ENCODE data around the gene TMEM41A. TPM values are rescaled to one million over a fixed set of nuclear protein-coding genes. Genes with fewer than 3 reads are reported as not detected.

The TMEM41A gene
- total RNA-seq (21.2 and 23.7 TPM in 2 replicates), polyA plus RNA-seq (8.4 and 8.5 TPM in 2 replicates), polyA minus RNA-seq (8.9 and 9.3 TPM in 2 replicates)
- total RNA-seq (2013) = 12.4 TPM

DNA sequence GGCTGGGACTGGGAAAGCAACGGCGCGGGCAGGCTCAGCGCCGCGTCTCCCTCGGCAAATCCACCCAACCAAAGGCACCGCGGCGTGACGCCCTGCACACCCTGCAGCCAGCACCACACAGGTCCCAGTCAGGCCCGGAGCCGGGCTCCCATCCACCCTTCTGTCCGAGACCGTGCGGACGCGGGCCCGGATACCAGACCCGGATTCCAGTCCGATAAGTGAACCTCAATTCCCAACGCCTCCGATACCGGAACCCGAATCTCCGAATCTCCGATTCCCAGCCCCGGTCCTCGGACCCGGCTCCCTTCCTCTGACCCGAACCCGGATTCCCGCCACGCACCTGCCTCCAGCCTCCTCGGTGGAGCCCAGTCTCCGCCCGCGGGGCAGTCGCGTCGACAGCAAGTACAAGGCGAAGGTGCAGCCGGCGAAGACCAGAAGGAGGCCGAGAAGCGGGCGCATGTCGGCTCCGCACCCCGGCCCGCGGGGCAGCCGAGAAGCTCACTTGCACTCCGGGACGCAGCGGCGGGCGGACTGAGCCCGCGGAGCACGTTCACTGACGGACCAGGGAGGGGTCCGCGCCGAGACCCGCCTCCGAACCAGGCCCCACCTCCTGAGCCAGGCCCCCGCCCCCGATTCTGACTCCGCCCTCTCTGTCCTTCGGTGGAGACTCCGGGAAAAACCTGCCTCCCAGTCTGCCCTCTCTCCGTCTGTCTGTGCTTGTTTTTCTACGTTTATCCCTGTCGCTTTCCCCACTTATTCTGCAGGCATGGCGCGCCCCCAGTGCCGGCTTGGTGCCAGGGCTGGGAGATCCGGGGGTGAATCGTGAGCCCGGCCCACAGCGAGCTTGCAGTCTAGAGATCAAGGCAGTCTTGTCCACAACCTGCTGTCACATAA, at the start of gene TMEM41A:
Gene TMEM41A (minus strand): TSS at position 533 of the 894 bp plus-strand sequence. CDS start 74 bp downstream, at position 459.
- ATAC-seq (ENCODE audit: low read depth) = peak; percentile 98
- 2% methylated on average over 82 of the region's 82 CpGs for WGBS (ENCODE audit: insufficient coverage)
- Histone ChIP-seq H3K4me1 (ENCODE audit: control insufficient read depth in 2 of 2, insufficient read depth in 2 of 2, low read length in 2 of 2) (peaks cover 9 to 19% of the 10 kb centered on the region in 2 donors), H3K9ac (ENCODE audit: low read length) (peak within 1 kb of the TSS; percentile 90), H3K4me3 (ENCODE audit: control extremely low read depth in 1 of 5, extremely low read depth in 1 of 5, insufficient read depth in 1 of 5, low read depth in 2 of 5, low read length in 4 of 5) (peak within 1 kb of the TSS; percentile 41 to 98 (median 93)), H3K27me3 (replicated peaks in 1 of 4; ENCODE audit: control extremely low read depth in 1 of 4, control insufficient read depth in 3 of 4, insufficient read depth in 4 of 4, low read length in 3 of 4) (no peaks in the 10 kb centered on the region), H4K20me1 (ENCODE audit: control insufficient read depth, insufficient read depth, low read length, poor library complexity, severe bottlenecking) (peaks cover 7% of the 10 kb centered on the region), H3K27ac (ENCODE audit: low read length in 2 of 2) (peak within 1 kb of the TSS; percentile 54 to 73), H3K36me3 (replicated peaks in 1 of 2; ENCODE audit: control extremely low read depth in 1 of 2, control insufficient read depth in 1 of 2, extremely low read depth in 1 of 2, insufficient read depth in 2 of 2, low read length in 1 of 2) (peaks cover 2 to 26% of the 10 kb centered on the region in 2 experiments), H3K4me2 (replicated peaks; ENCODE audit: low read depth, low read length, poor library complexity, severe bottlenecking) (peak within 1 kb of the TSS; percentile 89), H2AFZ (ENCODE audit: insufficient read depth, low read depth, low read length, poor library complexity, severe bottlenecking) (peak within 1 kb of the TSS; percentile 100), H3K9me3 (ENCODE audit: control extremely low read depth in 1 of 3, control insufficient read depth in 2 of 3, insufficient read depth in 1 of 3, low read length in 2 of 3) (peaks cover 0 to 3% (median 0%) of the 10 kb centered on the region in 3 donors), H3K79me2 (ENCODE audit: control insufficient read depth, insufficient read depth, low read length) (peaks cover 16% of the 10 kb centered on the region)
- Mint-ChIP-seq H3K27me3 (peaks cover 7% of the 10 kb centered on the region), H3K4me3 (peak within 1 kb of the TSS; percentile 96), H3K4me1 (peaks cover 18% of the 10 kb centered on the region), H3K27ac (peak within 1 kb of the TSS; percentile 86), H3K9me3 (ENCODE audit: insufficient read depth) (no peaks in the 10 kb centered on the region)
- intact Hi-C loops (cut with micrococcal nuclease) = loop anchor here (1.0 kb wide), 1 partner anchor 88 kb away; the partner anchor contains the start of gene SENP2
- peak; percentile 89 for DNase-seq
- CTCF ChIA-PET = no interaction called here
- POLR2A ChIA-PET = interaction anchor here (1.5 kb wide), 1 partner anchor 87 kb away, joined by 5 read pairs; the partner anchor contains the start of gene SENP2
- TF ChIP-seq EZH2 (IDR thresholded peaks at IDR 0.05; ENCODE audit: borderline replicate concordance, insufficient read depth, low read depth, low read length, poor library complexity, severe bottlenecking) = no peak
- TF ChIP-seq, protein P1, sequence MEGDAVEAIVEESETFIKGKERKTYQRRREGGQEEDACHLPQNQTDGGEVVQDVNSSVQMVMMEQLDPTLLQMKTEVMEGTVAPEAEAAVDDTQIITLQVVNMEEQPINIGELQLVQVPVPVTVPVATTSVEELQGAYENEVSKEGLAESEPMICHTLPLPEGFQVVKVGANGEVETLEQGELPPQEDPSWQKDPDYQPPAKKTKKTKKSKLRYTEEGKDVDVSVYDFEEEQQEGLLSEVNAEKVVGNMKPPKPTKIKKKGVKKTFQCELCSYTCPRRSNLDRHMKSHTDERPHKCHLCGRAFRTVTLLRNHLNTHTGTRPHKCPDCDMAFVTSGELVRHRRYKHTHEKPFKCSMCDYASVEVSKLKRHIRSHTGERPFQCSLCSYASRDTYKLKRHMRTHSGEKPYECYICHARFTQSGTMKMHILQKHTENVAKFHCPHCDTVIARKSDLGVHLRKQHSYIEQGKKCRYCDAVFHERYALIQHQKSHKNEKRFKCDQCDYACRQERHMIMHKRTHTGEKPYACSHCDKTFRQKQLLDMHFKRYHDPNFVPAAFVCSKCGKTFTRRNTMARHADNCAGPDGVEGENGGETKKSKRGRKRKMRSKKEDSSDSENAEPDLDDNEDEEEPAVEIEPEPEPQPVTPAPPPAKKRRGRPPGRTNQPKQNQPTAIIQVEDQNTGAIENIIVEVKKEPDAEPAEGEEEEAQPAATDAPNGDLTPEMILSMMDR (IDR thresholded peaks at IDR 0.05) = no peak

DNA sequence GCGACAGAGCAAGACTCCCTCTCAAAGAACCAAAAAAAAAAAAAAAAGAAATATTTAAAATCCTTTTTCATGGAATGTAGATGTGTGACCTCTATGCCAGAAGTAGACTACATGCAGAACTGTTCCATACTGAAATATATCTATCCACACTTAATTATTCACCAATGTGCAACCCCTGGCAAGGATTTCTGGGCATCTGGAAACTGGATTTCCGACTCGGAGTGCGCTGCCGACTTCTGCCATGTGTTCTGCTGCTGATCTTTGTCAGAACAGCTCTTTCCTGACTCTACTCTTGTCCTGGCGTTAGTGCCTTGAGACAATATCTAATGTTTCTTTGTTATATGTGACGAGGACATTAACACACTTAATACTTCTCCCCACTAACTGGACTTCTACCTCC, 41.9 kb upstream of the TMEM41A start:
- Mint-ChIP-seq H3K9me3 (ENCODE audit: insufficient read depth) (no peaks in the 10 kb centered on the region), H3K4me3 (no peak overlapping the region), H3K27me3 (peaks cover 11% of the 10 kb centered on the region), H3K27ac (no peak overlapping the region), H3K4me1 (peaks cover 8% of the 10 kb centered on the region)
- no peaks in the 10 kb centered on the region for H3K27me3 ChIP-seq (replicated peaks in 1 of 4; ENCODE audit: control extremely low read depth in 1 of 4, control insufficient read depth in 3 of 4, insufficient read depth in 4 of 4, low read length in 3 of 4)
- no peak overlapping the region for H3K9ac ChIP-seq (ENCODE audit: low read length)
- intact Hi-C loops (cut with micrococcal nuclease) = no loop called here
- H4K20me1 ChIP-seq (ENCODE audit: control insufficient read depth, insufficient read depth, low read length, poor library complexity, severe bottlenecking) = no peaks in the 10 kb centered on the region
- H3K4me3 ChIP-seq (ENCODE audit: control extremely low read depth in 1 of 5, extremely low read depth in 1 of 5, insufficient read depth in 1 of 5, low read depth in 2 of 5, low read length in 4 of 5) = no peak overlapping the region
- peaks cover 6% of the 10 kb centered on the region in 2 donors for H3K4me1 ChIP-seq (ENCODE audit: control insufficient read depth in 2 of 2, insufficient read depth in 2 of 2, low read length in 2 of 2)
- no peaks in the 10 kb centered on the region for H3K36me3 ChIP-seq (replicated peaks in 1 of 2; ENCODE audit: control extremely low read depth in 1 of 2, control insufficient read depth in 1 of 2, extremely low read depth in 1 of 2, insufficient read depth in 2 of 2, low read length in 1 of 2)
- H3K27ac ChIP-seq (ENCODE audit: low read length in 2 of 2) = no peak overlapping the region
- H3K4me2 ChIP-seq (replicated peaks; ENCODE audit: low read depth, low read length, poor library complexity, severe bottlenecking) = no peak overlapping the region
- WGBS (ENCODE audit: insufficient coverage) = no CpG with 5 or more reads among the region's 7 CpGs
- CTCF ChIA-PET = no interaction called here
- no peaks in the 10 kb centered on the region for H3K79me2 ChIP-seq (ENCODE audit: control insufficient read depth, insufficient read depth, low read length)
- DNase-seq (no peak), ATAC-seq (ENCODE audit: low read depth) (no peak)
- H2AFZ ChIP-seq (ENCODE audit: insufficient read depth, low read depth, low read length, poor library complexity, severe bottlenecking) = no peak overlapping the region
- no peaks in the 10 kb centered on the region for H3K9me3 ChIP-seq (ENCODE audit: control extremely low read depth in 1 of 3, control insufficient read depth in 2 of 3, insufficient read depth in 1 of 3, low read length in 2 of 3)
- POLR2A ChIA-PET = no interaction called here
- TF ChIP-seq, protein P1 (IDR thresholded peaks at IDR 0.05) = no peak

All from B cell (primary cell).